ENCODE data around the gene LUC7L3.

Gene LUC7L3

DNA sequence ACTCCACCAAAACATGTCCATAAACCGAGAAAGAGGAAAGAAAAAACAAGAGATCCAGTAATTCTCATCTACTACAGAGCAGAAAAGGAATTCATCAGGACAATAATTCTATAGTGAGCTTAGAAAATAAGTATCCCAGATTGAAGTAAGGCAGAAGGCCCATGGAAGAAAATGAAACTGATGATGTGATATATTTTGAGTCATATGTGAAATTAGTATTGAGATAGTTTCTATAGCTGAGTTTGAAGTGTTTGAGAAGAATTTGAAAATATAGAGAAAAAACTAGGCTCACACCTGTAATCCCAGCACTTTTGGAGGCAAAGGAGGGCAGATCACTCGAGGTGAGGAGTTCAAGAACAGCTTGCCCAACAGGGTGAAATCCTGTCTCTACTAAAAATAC lies 19.7 kb downstream of the LUC7L3 start:
- DNase-seq (ENCODE audit: low read depth) = no peak
- no peak overlapping the region for H3K4me3 ChIP-seq (ENCODE audit: low read depth, low read length)

DNA sequence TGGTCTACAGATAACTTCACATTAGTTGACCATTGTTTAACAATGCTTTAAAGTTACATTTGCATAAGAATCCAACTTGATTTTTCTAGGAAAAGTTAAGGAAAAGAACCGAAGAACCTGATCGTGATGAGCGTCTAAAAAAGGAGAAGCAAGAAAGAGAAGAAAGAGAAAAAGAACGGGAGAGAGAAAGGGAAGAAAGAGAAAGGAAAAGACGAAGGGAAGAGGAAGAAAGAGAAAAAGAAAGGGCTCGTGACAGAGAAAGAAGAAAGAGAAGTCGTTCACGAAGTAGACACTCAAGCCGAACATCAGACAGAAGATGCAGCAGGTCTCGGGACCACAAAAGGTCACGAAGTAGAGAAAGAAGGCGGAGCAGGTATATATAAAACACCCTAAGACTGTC lies 26.2 kb downstream of the LUC7L3 start:
- no peak for DNase-seq (ENCODE audit: low read depth)
- no peak overlapping the region for H3K4me3 ChIP-seq (ENCODE audit: low read depth, low read length)

DNA sequence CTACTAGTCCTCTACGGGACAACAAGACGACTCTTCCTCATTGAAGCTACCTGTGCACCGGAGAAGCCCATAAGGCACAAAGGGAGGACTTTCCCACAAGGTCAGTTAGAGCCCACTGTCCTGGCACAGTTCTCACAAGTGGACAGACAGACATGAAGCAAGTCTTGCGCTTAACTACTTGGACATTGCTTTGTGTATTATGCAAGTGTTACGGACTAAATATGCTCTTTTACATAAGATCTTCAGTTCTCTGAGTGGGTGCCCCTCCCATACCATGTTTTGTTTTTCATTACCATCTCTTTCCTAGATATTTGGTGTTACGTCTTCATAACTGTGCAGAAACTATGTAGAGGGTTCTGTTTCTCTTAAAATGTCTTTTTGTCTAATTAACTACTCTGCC lies 29.8 kb downstream of the LUC7L3 start:
- no peak for DNase-seq (ENCODE audit: low read depth)
- H3K4me3 ChIP-seq (ENCODE audit: low read depth, low read length) = no peak overlapping the region

DNA sequence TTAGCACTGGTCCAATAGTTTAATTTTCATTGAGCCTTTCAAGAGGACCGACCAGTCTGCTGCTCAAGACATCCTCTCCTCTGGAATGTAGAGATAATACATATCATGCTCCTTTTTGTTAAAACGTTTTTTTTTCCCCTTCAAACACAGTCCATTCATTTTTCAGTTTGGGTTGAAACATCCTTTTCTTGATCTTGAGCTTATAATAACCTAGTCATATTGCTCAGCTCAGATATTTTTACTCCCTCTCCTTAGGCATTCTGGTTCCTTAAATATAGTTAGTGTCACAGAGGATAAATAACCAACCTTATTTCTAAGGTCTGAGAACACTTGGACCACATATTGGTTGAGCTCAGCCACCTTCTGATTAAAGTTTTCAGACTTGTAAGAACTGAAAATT lies 35.1 kb downstream of the LUC7L3 start:
- H3K4me3 ChIP-seq (ENCODE audit: low read depth, low read length) = no peak overlapping the region
- no peak for DNase-seq (ENCODE audit: low read depth)

DNA sequence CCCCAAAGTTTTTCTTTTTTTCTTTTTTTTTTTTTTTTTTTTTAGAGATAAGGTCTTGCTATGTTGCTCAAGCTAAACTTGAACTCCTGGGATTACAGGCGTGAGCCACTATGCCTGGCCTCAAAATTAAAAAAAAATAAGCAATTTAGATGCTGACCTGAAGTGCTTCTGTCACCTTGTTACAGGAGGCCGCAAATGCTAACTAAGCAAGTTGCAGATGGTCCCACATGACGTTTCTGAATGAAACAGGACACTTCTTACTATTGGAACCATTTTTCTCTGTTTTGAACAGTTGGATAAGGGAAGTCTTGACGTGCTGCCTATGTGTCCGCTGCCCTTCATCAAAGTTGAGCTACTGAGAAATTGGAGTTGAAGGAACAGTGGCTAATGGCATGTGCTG lies 39.1 kb downstream of the LUC7L3 start:
- no peak for DNase-seq (ENCODE audit: low read depth)
- H3K4me3 ChIP-seq (ENCODE audit: low read depth, low read length) = no peak overlapping the region

DNA sequence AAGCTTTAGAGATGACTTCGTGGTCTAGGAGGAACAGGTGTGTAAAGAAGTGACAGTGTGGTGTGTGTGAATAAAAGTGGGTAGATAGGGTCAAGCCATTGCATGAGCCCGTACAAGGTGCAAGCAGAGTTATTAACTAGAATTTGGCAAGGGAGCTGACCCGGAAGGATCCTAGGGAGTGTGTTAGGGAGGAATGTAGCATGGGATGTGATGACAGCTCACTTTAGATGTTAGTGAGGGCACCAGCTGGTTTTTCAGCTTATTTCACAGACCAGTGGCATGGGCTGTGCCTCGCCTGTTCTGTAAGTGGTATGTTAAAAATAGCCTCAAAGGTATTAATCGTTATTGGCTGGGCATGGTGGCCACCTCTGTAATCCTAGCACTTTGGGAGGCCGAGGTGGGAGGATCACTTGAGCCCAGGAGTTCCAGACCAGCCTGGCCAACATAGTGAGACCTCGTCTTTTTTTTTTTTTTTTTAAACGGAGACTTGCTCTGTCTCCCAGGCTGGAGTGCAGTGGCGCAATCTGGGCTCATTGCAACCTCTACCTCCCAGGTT lies 39.7 kb downstream of the LUC7L3 start:
- no peak overlapping the region for H3K4me3 ChIP-seq (ENCODE audit: low read depth, low read length)
- no peak for DNase-seq (ENCODE audit: low read depth)

DNA sequence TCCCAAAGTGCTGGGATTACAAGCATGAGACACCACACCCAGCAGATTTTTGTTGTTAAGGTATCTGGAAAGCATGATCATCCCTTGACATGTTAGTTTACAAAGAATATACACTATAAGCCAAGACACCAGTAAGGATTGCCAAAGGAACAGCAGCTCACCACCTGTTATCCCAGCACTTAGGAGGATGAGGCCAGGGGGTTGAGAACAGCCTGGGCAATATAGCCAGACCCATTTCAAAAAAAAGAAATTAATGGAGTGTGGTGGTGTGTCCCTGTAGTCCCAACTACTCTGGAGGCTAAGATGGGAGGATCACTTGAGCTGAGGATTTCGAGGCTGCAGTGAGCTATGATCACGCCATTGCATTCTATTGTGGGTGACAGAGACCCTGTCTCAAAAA lies 42.8 kb downstream of the LUC7L3 start:
- H3K4me3 ChIP-seq (ENCODE audit: low read depth, low read length) = no peak overlapping the region
- DNase-seq (ENCODE audit: low read depth) = no peak

DNA sequence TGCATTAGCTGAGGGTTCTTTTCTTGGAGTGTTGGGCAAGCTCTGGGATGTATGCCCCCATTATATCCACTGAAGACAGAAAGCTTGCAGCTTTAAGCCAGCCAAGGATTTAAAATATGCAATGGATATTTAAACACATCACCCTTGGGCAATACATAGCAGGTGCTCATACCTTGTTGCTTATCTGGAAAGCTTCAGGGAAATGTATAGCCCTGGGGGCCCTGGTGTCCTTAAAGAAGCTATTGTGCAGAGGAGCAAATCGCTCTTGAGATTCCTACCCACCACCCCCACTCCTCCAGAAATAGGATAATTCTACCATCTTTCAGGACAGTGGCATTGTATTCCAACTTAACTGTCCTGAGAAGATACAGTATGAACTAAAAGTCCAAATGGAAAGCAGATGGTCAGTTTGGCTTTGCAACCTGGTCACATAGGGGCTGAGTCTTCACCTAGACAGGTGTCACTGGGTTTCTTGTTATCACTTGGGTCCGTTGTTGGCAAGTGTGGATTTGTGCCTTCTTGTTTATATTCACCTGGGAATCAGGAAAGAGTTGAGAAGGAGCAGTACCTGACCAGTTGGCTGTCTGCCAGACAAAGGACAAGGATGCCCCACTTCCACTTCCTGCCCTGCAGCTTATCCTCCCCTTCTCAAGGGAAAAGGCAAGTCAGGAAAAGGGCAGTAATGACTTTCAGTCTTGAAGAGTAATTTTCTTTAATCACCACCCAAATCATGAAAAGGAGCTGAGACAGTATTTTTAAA lies 44.5 kb downstream of the LUC7L3 start:
- no peak for DNase-seq (ENCODE audit: low read depth)

DNA sequence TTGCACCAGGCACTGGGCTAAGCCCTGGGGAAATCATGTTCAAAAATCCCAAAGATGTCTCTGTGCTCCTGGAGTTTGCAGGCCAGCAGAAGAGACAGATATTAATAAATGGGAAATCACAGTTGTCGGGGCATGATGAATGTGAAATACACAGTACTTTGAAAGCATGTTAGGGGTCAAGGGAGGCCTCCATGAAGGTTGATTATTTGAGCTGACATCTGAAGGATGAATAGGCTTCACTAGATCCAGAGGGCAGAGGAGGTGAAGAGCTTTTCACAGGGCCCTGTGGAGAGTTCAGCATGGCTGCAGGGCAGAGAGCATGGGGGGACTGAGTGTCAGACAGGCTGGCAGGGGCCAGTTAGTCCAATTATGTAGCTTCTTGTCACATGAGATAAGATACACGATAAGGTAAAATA lies 45.3 kb downstream of the LUC7L3 start:
- no peak overlapping the region for H3K4me3 ChIP-seq (ENCODE audit: low read depth, low read length)
- DNase-seq (ENCODE audit: low read depth) = no peak

More for the DNA sequence above, 44.5 kb downstream of the LUC7L3 start:
- H3K4me3 ChIP-seq (ENCODE audit: low read depth, low read length) = no peak overlapping the region

DNA sequence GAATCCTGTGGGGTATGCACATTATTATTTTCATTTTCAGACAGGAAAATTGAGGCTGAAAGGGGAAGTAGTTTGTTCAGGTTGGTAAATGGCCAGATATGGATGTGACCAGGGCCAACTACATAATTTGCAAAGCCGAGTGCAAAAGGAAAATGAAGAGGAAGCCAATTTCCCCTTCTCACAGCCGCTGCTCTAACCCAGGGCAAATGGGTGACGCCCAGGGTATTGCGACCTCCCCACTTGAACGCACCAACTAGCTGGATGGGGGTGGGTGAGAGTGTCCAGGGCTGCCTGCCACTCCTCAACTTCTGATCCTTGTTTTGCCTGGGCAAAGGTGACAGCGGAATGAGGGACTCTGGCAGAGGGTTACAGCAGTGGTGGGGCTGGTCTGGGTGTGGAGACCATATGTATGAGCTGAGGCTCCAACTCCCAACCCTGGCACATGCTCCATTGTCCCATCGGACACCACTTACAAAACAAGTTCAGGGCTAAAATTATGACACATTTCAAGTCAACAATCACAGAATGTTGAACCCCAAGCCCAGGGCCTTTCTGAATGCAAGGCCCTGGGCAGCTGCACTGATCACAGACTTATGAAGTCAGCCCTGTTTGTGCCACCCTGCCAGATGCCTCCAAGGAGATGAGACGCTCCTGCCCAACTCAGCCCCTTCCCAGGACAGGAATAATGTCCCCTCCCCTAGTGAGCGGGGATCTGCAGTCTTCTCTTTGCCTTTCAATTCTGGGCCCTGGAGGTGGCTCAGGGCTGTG lies 46.2 kb downstream of the LUC7L3 start:
- no peak overlapping the region for H3K4me3 ChIP-seq (ENCODE audit: low read depth, low read length)
- no peak for DNase-seq (ENCODE audit: low read depth)

DNA sequence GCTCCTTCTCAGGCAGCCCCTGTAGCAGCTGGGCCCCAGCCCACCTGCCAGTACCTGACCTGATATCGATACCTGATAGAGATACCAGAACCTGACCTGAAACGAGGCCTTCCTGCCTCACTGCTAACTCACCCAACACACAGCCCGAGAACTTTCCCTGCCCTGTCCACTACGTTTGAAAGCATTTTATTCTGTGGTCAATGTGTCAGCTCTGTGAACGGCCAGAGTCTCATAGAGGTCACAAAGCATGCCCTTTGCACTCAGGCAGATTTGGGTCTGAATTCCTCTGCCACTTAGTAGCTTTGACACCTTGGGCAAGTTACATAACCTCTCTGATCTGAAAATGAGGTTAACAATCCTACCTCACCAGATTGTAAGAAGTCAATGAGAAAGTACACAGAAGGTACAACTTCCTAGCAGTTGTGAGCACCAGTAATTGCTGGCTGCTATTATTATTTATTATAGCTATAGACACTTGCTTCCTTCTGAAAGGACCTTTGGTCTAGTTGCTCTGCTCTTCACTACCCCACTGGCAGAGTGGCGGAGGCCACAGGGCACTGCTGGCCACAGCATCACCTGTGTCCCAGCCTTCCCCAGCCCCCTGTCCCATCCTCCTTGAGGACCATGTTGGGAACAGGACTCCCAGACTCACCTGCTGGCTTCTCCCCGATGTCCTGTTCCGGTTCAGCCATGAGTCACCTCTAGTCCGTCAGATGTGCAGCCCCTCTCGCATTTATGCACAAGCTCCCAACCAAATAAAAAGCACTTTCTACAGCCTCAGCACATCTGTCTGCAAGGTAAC lies 47.0 kb downstream of the LUC7L3 start:
- no peak overlapping the region for H3K4me3 ChIP-seq (ENCODE audit: low read depth, low read length)
- DNase-seq (ENCODE audit: low read depth) = no peak

DNA sequence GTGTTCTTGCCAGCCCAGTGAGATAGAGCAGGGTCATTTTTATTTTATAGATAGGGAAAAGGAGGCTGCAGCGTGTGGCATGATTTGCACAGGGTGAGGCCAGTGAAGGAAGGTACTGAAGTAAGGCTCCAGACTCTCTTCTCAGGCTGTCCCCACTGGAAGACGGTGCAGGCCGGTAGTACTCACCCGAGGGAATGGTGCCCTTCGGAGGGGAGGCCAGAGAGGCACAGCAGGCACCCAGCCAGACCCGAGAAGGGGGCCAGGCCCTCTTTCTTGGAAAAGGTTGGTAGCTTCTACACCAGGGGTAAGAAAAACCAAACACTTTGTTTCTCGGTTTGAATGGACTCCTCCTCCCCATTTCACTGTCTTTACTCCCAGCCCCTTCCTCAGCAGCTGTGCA lies 47.6 kb downstream of the LUC7L3 start:
- no peak overlapping the region for H3K4me3 ChIP-seq (ENCODE audit: low read depth, low read length)
- DNase-seq (ENCODE audit: low read depth) = no peak

DNA sequence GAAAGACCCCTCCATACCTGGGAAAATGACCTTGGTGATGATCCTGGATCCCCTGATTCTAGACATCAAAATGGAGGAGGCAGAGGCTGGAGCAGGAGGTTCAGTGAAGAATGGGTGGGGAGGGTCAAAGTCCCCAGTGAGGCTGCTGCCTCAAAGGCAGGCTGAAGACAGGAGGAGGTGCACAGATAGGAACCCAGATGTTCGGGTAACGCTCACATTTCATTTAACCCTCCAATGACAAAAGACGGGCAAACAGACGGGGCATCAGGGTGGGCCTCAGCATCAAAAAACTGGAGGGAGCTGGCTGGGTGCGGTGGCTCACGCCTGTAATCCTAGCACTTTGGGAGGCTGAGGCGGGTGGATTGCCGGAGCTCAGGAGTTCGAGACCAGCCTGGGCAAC lies 48.0 kb downstream of the LUC7L3 start, which contains the start of gene ANKRD40CL:
Gene ANKRD40CL (minus strand): TSS at position 73 of the 400 bp plus-strand sequence. CDS start 605 bp downstream, outside the sequence.
- no peak within 1 kb of the TSS for H3K4me3 ChIP-seq (ENCODE audit: low read depth, low read length)
- DNase-seq (ENCODE audit: low read depth) = no peak

DNA sequence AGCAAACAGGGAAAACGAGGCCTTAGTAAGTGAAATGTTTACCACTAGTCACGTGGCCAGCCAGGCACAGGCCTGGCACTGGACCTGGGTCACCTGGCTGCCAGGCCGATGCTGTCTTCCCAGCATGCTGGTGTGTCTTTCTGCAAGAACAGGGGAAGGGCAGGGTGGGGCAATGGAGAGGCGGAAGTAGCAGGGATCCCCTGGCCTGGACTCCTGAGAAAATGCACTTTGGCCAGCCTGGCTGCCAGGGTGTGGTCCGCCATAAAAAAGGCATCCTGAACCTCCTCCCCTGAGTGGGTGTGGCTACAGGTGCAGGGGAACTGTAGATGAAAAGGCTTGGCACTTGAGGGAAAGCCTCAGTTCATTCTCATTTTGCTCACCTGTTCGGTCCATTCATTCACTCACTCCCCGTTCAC lies 49.0 kb downstream of the LUC7L3 start:
- no peak overlapping the region for H3K4me3 ChIP-seq (ENCODE audit: low read depth, low read length)
- DNase-seq (ENCODE audit: low read depth) = no peak

DNA sequence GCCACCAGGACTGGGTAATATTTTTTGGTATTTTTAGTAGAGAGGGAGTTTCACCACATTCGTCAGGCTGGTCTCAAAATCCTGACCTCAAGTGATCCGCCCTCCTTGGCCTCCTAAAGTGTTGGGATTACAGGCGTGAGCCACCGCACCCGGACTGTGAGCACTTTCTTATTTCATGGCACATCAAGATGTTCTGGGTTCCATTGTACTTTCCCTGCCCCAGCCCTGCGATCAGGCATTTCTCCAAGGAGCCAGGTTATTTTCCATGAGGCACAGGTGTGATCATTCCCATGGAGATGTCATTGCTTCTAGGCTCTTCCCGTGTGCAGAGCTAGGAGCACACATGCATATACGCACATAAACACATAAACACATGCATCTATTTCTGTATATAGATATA lies 50.5 kb downstream of the LUC7L3 start:
- no peak for DNase-seq (ENCODE audit: low read depth)

DNA sequence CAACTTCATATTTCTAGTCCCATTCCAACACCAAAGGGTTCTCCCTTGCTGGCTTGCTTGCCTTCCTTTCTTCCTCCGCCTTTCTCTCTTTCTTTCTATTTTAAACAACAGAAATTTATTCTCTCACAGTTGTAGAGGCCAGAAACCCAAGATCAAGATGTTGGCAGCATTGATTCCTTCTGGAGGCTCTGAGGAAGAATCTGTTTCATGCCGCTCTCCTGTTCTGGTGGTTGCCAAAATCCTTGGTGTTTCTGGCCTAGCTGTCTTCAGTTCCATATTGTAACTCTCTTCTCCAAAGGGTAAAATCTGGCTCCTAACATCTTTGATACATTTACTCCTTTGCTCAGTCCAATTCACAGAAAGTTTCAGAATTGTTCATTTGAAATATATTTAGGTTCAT lies 50.9 kb downstream of the LUC7L3 start:
- DNase-seq (ENCODE audit: low read depth) = no peak

More for the DNA sequence above, 50.5 kb downstream of the LUC7L3 start:
- H3K4me3 ChIP-seq (ENCODE audit: low read depth, low read length) = no peak overlapping the region

DNA sequence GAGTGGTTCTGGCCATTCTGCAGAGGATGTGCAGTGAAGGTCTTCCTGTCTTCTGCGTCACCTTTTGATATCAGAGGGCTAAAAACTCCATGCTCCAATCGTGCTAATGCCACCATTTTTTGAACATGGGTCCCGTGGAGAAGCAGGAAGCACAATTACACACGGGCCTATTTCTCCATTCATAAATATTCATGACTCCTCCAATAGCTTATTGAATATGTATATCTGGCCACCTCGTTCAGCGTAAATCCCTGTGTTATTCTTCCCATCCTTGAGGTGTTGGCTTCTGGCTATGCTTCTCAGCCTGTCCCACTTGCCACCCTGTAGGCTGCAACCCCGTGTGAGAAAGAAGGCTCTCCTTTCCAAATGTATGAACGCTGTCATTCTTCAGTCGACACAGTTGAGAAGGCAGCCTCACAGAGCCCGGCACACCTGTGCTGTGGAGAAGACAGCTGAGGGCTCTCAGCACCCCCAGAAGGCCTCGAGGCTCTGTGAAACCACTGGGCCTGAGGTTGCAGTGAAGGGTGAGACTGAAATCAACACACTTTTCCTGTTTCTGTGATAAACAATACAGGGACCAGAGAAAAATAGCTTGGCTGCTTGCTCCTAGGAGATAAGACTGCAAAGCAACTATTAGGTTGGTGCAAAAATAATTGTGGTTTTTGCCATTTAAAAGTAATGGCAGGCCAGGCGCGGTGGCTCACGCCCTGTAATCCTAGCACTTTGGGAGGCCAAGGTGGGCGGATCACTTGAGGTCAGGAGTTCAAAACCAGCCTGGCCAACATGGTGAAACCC lies 52.8 kb downstream of the LUC7L3 start:
- no peak for DNase-seq (ENCODE audit: low read depth)
- no peak overlapping the region for H3K4me3 ChIP-seq (ENCODE audit: low read depth, low read length)

More for the DNA sequence above, 50.9 kb downstream of the LUC7L3 start:
- no peak overlapping the region for H3K4me3 ChIP-seq (ENCODE audit: low read depth, low read length)

DNA sequence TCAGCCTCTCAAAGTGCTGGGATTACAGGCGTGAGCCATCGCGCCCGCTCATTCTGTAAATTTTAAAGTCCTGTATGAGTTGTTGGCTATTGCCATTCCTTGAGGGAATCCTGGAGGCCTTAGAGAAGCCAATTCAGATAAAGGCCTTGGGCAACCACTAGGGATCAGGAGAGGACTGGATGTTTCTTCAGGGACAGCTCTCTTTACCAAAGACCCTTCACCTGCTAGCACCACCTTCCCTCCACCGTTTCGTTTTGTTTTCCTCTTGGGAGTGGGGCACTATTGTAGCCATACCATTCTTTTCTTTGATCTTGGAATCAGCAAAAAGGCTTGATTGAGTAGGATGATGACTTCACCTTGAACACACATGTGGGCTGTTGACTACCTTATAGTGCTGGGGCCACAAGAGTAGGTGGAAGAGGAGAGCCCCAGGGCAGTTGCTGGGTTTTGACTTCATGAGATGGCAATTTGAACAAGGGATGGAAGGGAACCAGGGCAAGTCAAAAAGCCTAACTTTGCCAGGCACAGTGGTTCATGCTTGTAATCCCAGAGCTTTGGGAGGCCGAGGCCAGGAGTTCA lies 54.9 kb downstream of the LUC7L3 start:
- no peak for DNase-seq (ENCODE audit: low read depth)
- H3K4me3 ChIP-seq (ENCODE audit: low read depth, low read length) = no peak overlapping the region

DNA sequence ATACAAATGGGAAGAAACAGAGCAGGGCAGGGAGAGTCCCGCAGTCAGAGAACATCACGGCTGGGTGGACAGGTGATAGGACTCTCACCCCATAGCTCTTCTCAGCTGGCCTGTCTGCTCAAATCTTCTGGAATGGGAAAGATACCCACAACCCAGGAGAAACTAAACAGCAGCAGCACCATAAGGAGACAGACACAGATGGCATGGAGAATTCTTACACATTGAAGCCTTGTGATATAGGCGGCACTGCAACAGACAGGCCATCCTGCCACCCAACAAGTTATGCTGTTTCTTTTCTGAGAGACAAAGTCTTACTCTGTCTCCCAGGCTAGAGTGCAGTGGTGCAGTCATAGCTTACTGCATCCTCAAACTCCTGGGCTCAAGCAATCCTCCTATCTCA lies 56.5 kb downstream of the LUC7L3 start:
- no peak for DNase-seq (ENCODE audit: low read depth)
- no peak overlapping the region for H3K4me3 ChIP-seq (ENCODE audit: low read depth, low read length)

Measured in skeletal muscle cell (primary cell).